Neural cell (in vitro differentiated cells): ENCODE measurements around the gene CCL27. TPM values are rescaled to one million over a fixed set of nuclear protein-coding genes. Genes with fewer than 3 reads are reported as not detected.

Experiments
- H2AFZ ChIP-seq: fragments of 200-600, 300-800 bp; sonication (generic), shearing (Covaris generic); 2 replicates; pipeline ENCODE4 v1.6.0; 2014; ENCODE audit warnings: low read depth, mild to moderate bottlenecking, antibody characterized with exemption, low read length, moderate library complexity
- H3F3A ChIP-seq: fragments of 200-600 bp; shearing (Covaris generic); 2 replicates; pipeline ENCODE4 v1.6.1; 2016; ENCODE audit warnings: mild to moderate bottlenecking, moderate library complexity, mixed read lengths, antibody characterized with exemption, low read length; ENCODE audit not compliant: insufficient read depth, poor library complexity, severe bottlenecking
- H3K27ac ChIP-seq: fragments of 200-600, 300-800 bp; sonication (generic), shearing (Covaris generic); 2 replicates; pipeline ENCODE4 v1.5.1; 2014; ENCODE audit warnings: mild to moderate bottlenecking, low read length, moderate library complexity
- H3K27me3 ChIP-seq: fragments of 300-800, 200-600 bp; sonication (generic), shearing (Covaris generic); 2 replicates; pipeline ENCODE4 v1.6.0; 2014; ENCODE audit warnings: mild to moderate bottlenecking, low read depth, low read length, moderate library complexity; ENCODE audit not compliant: insufficient read depth
- H3K36me3 ChIP-seq: fragments of 300-800, 200-600 bp; sonication (generic), shearing (Covaris generic); 2 replicates; pipeline ENCODE4 v1.5.1; 2014; ENCODE audit warnings: mild to moderate bottlenecking, antibody characterized with exemption, low read length, moderate library complexity; ENCODE audit not compliant: insufficient read depth
- H3K4me2 ChIP-seq: fragments of 300-800, 200-600 bp; sonication (generic), shearing (Covaris generic); 2 replicates; pipeline ENCODE4 v1.6.0; 2014; ENCODE audit warnings: mild to moderate bottlenecking, low read length
- H3K4me3 ChIP-seq: fragments of 300-800, 200-600 bp; sonication (generic), shearing (Covaris generic); 2 replicates; pipeline ENCODE4 v1.5.1; 2014; ENCODE audit warnings: mild to moderate bottlenecking, low read length, moderate library complexity
- H3K79me2 ChIP-seq: fragments of 200-600 bp; shearing (Covaris generic); replicated peaks from 2 replicates; pipeline ENCODE4 v1.6.0; 2014; ENCODE audit warnings: mild to moderate bottlenecking, low read length, moderate library complexity; ENCODE audit not compliant: insufficient read depth
- H3K9ac ChIP-seq: fragments of 300-800, 200-600 bp; sonication (generic), shearing (Covaris generic); 2 replicates; pipeline ENCODE4 v1.6.1; 2016; ENCODE audit warnings: mild to moderate bottlenecking, low read length, mixed read lengths
- H3K9me2 ChIP-seq: fragments of 200-600 bp; shearing (Covaris generic); 2 replicates; pipeline ENCODE4 v1.6.1; 2016; ENCODE audit warnings: mild to moderate bottlenecking, low read length, mixed read lengths; ENCODE audit not compliant: insufficient read depth
- H3K9me3 ChIP-seq: fragments of 200-600, 300-800 bp; sonication (generic), shearing (Covaris generic); 2 replicates; pipeline ENCODE4 v1.6.1; 2016; ENCODE audit warnings: mild to moderate bottlenecking, mixed run types, low read length, moderate library complexity, mixed read lengths
- H4K20me1 ChIP-seq: fragments of 200-600 bp; shearing (Covaris generic); 2 replicates; pipeline ENCODE4 v1.6.1; 2016; ENCODE audit warnings: mild to moderate bottlenecking, mixed run types; ENCODE audit not compliant: insufficient read depth
- EP300 ChIP-seq: fragments of 450-650 bp; conservative IDR thresholded peaks from 2 replicates; pipeline ENCODE4 v1.6.1; 2014; ENCODE audit warnings: antibody characterized with exemption, mild to moderate bottlenecking, moderate library complexity; ENCODE audit not compliant: poor library complexity, severe bottlenecking
- EZH2 ChIP-seq: fragments of 200-600, 300-800 bp; shearing (Covaris generic), sonication (generic); IDR thresholded peaks from 2 replicates; pipeline ENCODE4 v1.6.1; 2014; ENCODE audit warnings: antibody characterized with exemption, low read length, borderline replicate concordance, mild to moderate bottlenecking; ENCODE audit not compliant: insufficient read depth, poor library complexity, severe bottlenecking
- MXI1 ChIP-seq: fragments of 450-650 bp; conservative IDR thresholded peaks from 2 replicates; pipeline ENCODE4 v1.6.1; 2014; ENCODE audit warnings: antibody characterized with exemption, mild to moderate bottlenecking; ENCODE audit not compliant: poor library complexity, severe bottlenecking
- POLR2AphosphoS5 ChIP-seq: IDR thresholded peaks from 2 replicates; pipeline ENCODE4 v1.6.1; 2012
- RAD21 ChIP-seq: fragments of 450-650 bp; conservative IDR thresholded peaks from 2 replicates; pipeline ENCODE4 v1.6.1; 2014; ENCODE audit warnings: antibody characterized with exemption, mild to moderate bottlenecking, moderate library complexity
- REST ChIP-seq: IDR thresholded peaks from 2 replicates; pipeline ENCODE4 v1.6.1; 2012; ENCODE audit warnings: borderline replicate concordance
- SMC3 ChIP-seq: fragments of 450-650 bp; conservative IDR thresholded peaks from 2 replicates; pipeline ENCODE4 v1.6.1; 2014; ENCODE audit warnings: antibody characterized with exemption, mild to moderate bottlenecking, moderate library complexity; ENCODE audit not compliant: poor library complexity
- TAF1 ChIP-seq: IDR thresholded peaks from 2 replicates; pipeline ENCODE4 v1.6.1; 2012; ENCODE audit warnings: low read depth
- polyA plus RNA-seq: library from polyadenylated mRNA; depleted of rRNA; stranded (reverse); fragments of >200 nt; gene quantifications from 2 replicates; pipeline ENCODE4 v1.2.3, GENCODE V29; 2014
- TF ChIP-seq, protein P1 (sequence below): fragments of 450-650 bp; IDR thresholded peaks from 2 replicates; pipeline ENCODE4 v1.5.1; 2014; ENCODE audit warnings: antibody characterized with exemption, mild to moderate bottlenecking, moderate library complexity; ENCODE audit not compliant: poor library complexity, severe bottlenecking

The CCL27 gene
- polyA plus RNA-seq, 1 donor from 2014 or later = 0.82 TPM

- Histone ChIP-seq H3K9me2 (no peaks in the 10 kb centered on the region), H3K9me3 (no peaks in the 10 kb centered on the region), H3K79me2 (no peaks in the 10 kb centered on the region), H3K4me2 (no peak within 1 kb of the TSS), H4K20me1 (no peaks in the 10 kb centered on the region), H3K27ac (no peak within 1 kb of the TSS), H3K4me3 (no peak within 1 kb of the TSS), H3F3A (no peaks in the 10 kb centered on the region), H3K36me3 (no peaks in the 10 kb centered on the region), H2AFZ (no peak within 1 kb of the TSS), H3K27me3 (no peaks in the 10 kb centered on the region), H3K9ac (no peak within 1 kb of the TSS)
- TF ChIP-seq REST (no peak), RAD21 (no peak), TAF1 (no peak), POLR2AphosphoS5 (no peak), EP300 (no peak), EZH2 (no peak), MXI1 (no peak), SMC3 (no peak)
- TF ChIP-seq, protein P1, sequence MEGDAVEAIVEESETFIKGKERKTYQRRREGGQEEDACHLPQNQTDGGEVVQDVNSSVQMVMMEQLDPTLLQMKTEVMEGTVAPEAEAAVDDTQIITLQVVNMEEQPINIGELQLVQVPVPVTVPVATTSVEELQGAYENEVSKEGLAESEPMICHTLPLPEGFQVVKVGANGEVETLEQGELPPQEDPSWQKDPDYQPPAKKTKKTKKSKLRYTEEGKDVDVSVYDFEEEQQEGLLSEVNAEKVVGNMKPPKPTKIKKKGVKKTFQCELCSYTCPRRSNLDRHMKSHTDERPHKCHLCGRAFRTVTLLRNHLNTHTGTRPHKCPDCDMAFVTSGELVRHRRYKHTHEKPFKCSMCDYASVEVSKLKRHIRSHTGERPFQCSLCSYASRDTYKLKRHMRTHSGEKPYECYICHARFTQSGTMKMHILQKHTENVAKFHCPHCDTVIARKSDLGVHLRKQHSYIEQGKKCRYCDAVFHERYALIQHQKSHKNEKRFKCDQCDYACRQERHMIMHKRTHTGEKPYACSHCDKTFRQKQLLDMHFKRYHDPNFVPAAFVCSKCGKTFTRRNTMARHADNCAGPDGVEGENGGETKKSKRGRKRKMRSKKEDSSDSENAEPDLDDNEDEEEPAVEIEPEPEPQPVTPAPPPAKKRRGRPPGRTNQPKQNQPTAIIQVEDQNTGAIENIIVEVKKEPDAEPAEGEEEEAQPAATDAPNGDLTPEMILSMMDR = no peak
These were observed 47.6 kb upstream of the CCL27 start, which contains the start of gene CCL21 for GRCh38 chr9:34710023-34710422. Gene CCL21 (minus strand): TSS chr9:34710136. CDS start chr9:34710066, 70 bp downstream.

DNA sequence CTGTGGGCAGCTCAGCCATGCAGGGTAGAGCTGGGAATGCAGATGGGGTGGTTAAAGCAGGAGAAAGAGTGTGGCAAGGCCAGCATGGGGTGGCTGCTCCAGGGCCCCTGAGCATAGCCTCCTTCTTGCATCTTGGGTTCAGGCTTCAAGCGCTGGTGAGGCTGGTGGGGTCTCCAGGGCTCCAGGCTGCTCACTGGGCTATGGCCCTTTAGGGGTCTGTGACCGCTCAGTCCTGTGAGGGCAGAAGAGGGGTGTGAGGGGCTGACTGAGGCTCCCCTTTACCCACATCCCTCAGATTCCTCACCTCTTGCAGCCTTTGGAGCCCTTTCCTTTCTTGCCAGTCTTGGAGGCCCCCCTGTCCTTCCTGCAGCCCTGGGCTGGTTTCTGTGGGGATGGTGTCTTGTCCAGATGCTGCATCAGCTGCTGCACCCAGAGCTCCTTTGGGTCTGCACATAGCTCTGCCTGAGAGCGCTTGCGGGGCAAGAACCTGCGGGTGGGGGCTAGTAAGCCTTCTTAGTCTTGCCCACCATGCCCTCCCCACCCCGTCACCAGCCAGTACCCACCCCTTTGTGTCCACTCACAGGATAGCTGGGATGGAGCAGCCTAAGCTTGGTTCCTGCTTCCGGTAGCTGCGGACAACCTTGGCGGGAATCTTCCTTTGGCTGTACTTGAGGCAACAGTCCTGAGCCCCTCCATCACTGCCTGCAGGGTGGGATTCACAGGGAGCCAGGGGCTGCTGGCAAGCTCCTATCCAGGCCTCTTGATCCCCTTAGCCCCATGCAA lies 46.9 kb upstream of the CCL27 start:
- Histone ChIP-seq H3K9me3 (no peaks in the 10 kb centered on the region), H3K27ac (no peak overlapping the region), H3K27me3 (no peaks in the 10 kb centered on the region), H4K20me1 (no peaks in the 10 kb centered on the region), H3K4me2 (no peak overlapping the region), H3F3A (no peaks in the 10 kb centered on the region), H3K36me3 (no peaks in the 10 kb centered on the region), H3K79me2 (no peaks in the 10 kb centered on the region), H3K4me3 (no peak overlapping the region), H3K9me2 (no peaks in the 10 kb centered on the region), H2AFZ (no peak overlapping the region), H3K9ac (no peak overlapping the region)
- no peak for TF ChIP-seq MXI1
- TF ChIP-seq EZH2 = no peak
- no peak for TF ChIP-seq EP300
- no peak for TF ChIP-seq REST
- TF ChIP-seq, protein P1 = no peak
- no peak for TF ChIP-seq TAF1
- no peak for TF ChIP-seq RAD21
- TF ChIP-seq SMC3 = no peak
- TF ChIP-seq POLR2AphosphoS5 = no peak
